Astrocyte (in vitro differentiated cells and primary cell): Measurements from ENCODE around the gene NECTIN4.

Experiments
- CTCF ChIP-seq: IDR thresholded peaks from 2 replicates; pipeline ENCODE4 v1.5.1; 2011; ENCODE audit warnings: low read depth, mild to moderate bottlenecking, inconsistent platforms, low read length, moderate library complexity; ENCODE audit not compliant: insufficient read depth
- EZH2 ChIP-seq: IDR thresholded peaks from 2 replicates; pipeline ENCODE4 v1.6.1; 2012; ENCODE audit warnings: mild to moderate bottlenecking, low read length, inconsistent platforms; ENCODE audit not compliant: insufficient read depth

- TF ChIP-seq CTCF (no peak), EZH2 (no peak)
These were observed 15.8 kb downstream of the NECTIN4 start for GRCh38 chr1:161073474-161074121.
